ENCODE data around the gene WDR31.
"Not testable (repeated sequence)": the region's sequence is repeated elsewhere in the genome, so short reads cannot be mapped to it uniquely, and the experiment has no call there.

WDR31 gene

DNA sequence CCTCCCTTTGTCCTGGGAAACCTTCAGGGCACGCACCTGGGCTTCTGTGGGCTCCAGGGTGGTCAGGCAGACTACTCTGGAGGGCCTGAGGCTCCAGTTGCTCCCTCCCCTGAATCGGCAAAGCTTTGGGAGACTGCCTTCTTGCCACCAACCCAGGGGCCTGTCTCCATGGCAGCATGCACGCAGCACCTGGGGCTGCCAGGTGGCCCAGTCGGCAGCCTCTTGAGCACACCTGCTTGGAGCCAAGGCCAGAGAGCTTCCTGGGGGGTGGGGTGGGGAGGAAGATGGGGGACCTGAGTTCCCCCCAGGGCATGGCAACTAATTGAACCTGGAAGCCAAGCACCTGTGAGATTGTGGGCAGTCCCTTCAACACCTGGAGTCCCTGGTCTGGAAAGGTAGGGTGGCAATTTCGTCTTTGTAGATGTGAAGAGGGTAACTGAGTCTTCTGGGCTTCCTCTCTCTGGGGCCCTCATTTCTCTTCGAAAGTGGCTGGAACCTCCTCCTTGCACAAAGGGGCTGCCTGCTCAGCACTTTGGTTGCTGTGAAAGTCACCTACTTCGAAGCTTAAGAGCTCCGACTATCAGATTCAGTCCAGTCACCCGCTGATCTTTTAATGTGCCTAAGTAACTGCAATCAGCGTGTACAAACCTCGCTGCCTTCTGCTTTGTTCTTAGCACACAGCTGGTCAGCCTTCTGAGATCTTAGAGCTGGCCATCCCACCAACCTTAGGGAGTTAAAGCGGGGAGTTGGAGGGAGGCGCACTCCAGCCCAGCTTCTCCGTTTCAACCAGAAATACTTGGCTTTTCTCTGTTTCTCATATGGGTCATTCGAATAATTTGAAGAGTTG is 40.9 kb downstream of the WDR31 start:
- TF ChIP-seq, protein P1, sequence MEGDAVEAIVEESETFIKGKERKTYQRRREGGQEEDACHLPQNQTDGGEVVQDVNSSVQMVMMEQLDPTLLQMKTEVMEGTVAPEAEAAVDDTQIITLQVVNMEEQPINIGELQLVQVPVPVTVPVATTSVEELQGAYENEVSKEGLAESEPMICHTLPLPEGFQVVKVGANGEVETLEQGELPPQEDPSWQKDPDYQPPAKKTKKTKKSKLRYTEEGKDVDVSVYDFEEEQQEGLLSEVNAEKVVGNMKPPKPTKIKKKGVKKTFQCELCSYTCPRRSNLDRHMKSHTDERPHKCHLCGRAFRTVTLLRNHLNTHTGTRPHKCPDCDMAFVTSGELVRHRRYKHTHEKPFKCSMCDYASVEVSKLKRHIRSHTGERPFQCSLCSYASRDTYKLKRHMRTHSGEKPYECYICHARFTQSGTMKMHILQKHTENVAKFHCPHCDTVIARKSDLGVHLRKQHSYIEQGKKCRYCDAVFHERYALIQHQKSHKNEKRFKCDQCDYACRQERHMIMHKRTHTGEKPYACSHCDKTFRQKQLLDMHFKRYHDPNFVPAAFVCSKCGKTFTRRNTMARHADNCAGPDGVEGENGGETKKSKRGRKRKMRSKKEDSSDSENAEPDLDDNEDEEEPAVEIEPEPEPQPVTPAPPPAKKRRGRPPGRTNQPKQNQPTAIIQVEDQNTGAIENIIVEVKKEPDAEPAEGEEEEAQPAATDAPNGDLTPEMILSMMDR (conservative IDR thresholded peaks at IDR 0.05; ENCODE audit: control insufficient read depth, insufficient read depth, low read depth, low read length): no peak
- no peak for DNase-seq (ENCODE audit: low read depth)
- no peak overlapping the region for H3K4me3 ChIP-seq (ENCODE audit: control insufficient read depth, low read depth, low read length)

DNA sequence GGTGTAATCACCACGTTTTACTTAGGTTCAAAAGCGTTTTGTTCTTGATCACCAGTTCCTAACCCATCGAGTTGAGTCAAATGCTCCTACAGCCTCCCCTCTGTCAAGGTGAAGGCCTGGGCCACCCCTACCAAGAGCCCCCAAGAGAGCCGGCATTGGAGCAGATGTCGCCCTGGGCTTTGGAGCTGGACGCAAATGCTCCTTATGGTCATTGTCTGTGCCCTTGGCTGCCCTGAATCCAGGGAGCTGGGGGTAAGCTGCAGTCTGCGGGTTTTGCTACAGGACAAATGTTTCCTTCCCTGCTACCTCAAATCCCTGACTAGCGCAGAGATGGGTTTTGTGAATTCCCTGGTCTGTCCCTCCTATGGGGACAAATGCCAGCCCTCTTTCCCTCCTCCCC is 41.8 kb downstream of the WDR31 start:
- TF ChIP-seq, protein P1 (conservative IDR thresholded peaks at IDR 0.05; ENCODE audit: control insufficient read depth, insufficient read depth, low read depth, low read length): no peak

DNA sequence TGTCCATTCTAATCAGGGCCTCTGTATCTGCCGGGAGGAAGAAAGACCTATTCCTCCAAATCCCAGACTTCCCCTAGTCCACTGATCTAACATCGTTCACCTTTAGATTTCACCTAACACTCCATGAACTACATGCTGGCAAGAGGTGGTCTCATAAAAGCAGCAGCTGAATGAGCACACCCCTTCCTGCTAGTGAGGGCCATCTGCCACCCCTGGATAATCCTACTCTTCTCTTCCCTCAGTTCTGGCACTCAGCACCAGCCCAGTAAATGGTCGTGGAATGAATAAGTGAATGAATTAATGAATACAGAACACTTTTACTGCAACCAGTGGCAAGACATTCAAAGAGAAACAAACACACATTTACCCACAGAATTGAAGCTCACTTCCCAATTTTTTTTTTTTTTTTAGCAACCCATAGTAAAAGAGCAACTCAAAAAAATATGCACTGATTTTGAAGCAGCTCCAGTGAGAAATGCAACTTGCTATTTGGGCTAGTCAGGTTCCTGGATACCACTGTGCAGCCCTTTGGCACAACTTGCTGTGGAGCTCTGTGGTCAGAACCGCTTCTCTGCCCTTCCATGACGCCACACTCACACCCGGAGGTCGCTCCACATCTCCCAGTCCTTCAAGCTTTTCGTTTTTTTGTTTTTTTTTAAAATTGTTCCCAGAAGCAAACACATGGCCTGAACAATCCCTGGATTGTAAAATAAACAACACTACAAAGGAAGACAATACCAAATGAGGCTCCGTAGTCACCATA is 43.1 kb downstream of the WDR31 start:
- no peak overlapping the region for H3K4me3 ChIP-seq (ENCODE audit: control insufficient read depth, low read depth, low read length)
- no peak for DNase-seq (ENCODE audit: low read depth)
- TF ChIP-seq, protein P1 (conservative IDR thresholded peaks at IDR 0.05; ENCODE audit: control insufficient read depth, insufficient read depth, low read depth, low read length): no peak

More for the DNA sequence above, 41.8 kb downstream of the WDR31 start:
- no peak overlapping the region for H3K4me3 ChIP-seq (ENCODE audit: control insufficient read depth, low read depth, low read length)
- DNase-seq (ENCODE audit: low read depth): no peak

DNA sequence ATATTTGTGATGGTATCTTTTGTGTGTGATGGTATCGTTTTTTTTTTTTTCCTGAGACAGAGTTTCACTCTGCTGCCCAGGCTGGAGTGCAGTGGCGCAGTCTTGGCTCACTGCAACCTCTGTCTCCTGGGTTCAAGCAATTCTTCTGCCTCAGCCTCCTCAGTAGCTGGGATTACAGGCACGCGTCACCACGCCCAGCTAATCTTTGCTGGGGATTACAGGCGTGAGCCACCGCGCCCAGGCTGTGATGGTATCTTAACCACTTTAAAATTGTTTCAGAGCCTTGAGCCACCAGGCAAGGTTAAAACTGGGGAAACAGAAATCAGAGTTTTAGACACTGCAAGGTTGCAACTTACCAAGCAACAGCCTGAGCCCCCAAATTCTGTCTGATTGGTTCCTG is 43.8 kb downstream of the WDR31 start:
- not testable (repeated sequence) for DNase-seq (ENCODE audit: low read depth); H3K4me3 ChIP-seq (ENCODE audit: control insufficient read depth, low read depth, low read length)

DNA sequence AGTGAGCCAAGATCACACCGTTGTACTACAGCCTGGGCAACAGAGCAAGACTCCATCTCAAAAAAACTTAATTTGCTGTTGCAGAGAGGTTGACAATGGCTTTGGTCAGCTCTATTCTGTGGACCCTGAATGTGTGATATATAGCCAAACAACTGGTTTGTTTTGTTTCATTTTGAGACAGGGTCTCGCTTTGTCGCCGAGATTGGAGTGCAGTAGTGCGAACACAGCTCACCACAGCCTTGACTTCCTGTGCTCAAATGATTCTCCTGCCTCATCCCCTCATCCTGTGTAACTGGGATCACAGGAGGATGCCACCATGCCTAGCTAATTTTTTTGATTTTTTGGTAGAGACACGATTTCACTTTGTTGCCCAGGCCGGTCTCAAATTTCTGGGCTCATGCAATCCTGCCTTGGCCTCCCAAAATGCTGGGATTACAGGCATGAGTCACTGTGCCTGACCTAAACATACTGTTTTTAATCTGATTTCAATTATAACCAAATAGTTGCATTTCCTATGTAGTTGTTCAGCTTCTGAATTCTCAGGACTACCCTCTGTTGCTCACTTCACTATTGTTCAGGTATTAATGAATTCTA is 46.7 kb downstream of the WDR31 start:
- DNase-seq (ENCODE audit: low read depth): peak; percentile 76
- no peak overlapping the region for H3K4me3 ChIP-seq (ENCODE audit: control insufficient read depth, low read depth, low read length)
- TF ChIP-seq, protein P1 (conservative IDR thresholded peaks at IDR 0.05; ENCODE audit: control insufficient read depth, insufficient read depth, low read depth, low read length): no peak

DNA sequence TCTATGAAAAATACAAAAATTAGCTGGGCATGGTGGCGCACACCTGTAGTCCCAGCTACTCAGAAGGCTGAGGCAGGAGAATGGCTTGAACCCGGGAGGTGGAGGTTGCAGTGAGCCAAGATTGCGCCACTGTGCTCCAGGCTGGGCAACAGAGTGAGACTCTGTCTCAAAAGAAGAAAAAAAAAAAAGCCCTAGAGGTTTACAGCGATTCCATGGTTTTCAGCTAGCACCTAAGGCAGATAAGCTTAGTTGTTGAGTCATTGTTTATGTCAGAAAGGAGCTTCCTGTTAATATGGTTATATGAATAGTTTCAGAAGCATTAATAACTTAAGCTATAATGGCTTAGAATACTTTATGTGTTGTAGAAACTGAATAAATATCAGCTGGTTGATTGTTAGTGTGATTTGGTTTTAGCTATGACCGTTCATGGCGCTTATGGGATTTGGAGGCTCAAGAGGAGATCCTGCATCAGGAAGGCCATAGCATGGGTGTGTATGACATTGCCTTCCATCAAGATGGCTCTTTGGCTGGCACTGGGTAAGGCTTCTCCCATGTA is 49.9 kb downstream of the WDR31 start:
- no peak for DNase-seq (ENCODE audit: low read depth)
- TF ChIP-seq, protein P1 (conservative IDR thresholded peaks at IDR 0.05; ENCODE audit: control insufficient read depth, insufficient read depth, low read depth, low read length): no peak
- H3K4me3 ChIP-seq (ENCODE audit: control insufficient read depth, low read depth, low read length): no peak overlapping the region
